PC-9 (cell line): ENCODE measurements around the gene TRAF4.

Source experiments
- CTCF ChIP-seq: fragments of 200-600 bp; sonication (generic); conservative IDR thresholded peaks from 2 replicates; pipeline ENCODE4 v1.6.1; 2017; ENCODE audit warnings: mixed run types, antibody characterized with exemption, mild to moderate bottlenecking, moderate library complexity
- EZH2 ChIP-seq: fragments of 200-600 bp; sonication (generic); IDR thresholded peaks from 2 replicates; pipeline ENCODE4 v1.8.0; 2017; ENCODE audit warnings: antibody characterized with exemption, low read depth

DNA sequence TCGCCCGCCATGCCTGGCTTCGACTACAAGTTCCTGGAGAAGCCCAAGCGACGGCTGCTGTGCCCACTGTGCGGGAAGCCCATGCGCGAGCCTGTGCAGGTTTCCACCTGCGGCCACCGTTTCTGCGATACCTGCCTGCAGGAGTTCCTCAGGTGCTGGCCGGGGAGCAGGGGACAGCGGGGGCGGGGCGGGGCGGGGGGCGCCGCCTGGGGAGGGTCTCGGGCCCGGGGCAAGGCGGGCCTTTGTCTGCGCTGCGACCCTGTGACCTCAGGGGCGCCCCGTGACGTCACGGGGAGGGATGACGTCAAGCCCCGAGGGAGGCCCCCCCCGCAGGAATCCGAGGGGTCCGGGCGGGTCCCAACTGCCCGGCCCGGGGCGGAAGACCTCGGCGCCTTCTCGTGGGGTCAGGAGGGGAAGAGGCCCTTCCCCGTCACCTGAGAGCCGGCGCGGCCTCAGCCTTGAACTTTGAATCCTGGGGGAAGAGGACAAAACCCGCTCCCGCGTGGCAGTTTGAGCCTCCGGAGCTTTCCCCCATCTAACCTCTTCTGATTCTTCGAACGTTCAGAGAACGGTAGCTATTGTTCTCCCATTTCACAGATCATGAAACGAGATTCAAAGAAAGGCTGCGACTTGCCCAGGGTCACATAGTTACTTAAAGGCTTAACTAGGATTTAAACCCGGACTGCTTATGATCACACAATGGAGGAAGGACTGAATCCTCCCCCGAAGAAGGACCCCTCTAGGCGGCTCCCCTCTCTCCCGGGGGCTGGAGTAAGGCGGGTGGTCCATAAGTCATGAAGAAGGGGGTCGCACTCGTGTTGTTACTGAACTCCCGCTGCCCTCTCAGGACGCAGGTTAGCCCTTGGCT is 527 bp downstream of the TRAF4 start:
- TF ChIP-seq EZH2 = no peak
- TF ChIP-seq CTCF = 0 out of 2 replicates have a peak, but pooled peaks have one; percentile 8
